K562 (cell line): ENCODE measurements around the gene TAF1L. TPM values are rescaled to one million over a fixed set of nuclear protein-coding genes. Genes with fewer than 3 reads are reported as not detected.

Experiments used
- AFF4 ChIP-seq: sonication (generic); formaldehyde crosslinking; IDR thresholded peaks from 2 replicates; pipeline ENCODE4 v1.8.0; 2023; ENCODE audit warnings: mild to moderate bottlenecking, missing genetic modification reagents
- ELK3 ChIP-seq: fragments of 450-650 bp; formaldehyde crosslinking; IDR thresholded peaks from 2 replicates; pipeline ENCODE4 v1.4.0; 2020; ENCODE audit warnings: mild to moderate bottlenecking
- HDAC3 ChIP-seq: fragments of 450-650 bp; IDR thresholded peaks from 2 replicates; pipeline ENCODE4 v1.6.1; 2018; ENCODE audit warnings: borderline replicate concordance, mild to moderate bottlenecking, moderate library complexity; ENCODE audit not compliant: partially characterized antibody
- PREB ChIP-seq: sonication (generic); formaldehyde crosslinking; IDR thresholded peaks from 2 replicates; pipeline ENCODE4 v1.8.1; 2023; ENCODE audit warnings: mild to moderate bottlenecking, missing genetic modification reagents
- RFX7 ChIP-seq: fragments of 250-450 bp; sonication (Bioruptor Pico); IDR thresholded peaks from 2 replicates; pipeline ENCODE4 v1.5.1; 2021; ENCODE audit warnings: mild to moderate bottlenecking
- ZFX ChIP-seq: sonication (generic); formaldehyde crosslinking; IDR thresholded peaks from 2 replicates; pipeline ENCODE4 v1.8.0; 2022; ENCODE audit warnings: mild to moderate bottlenecking, missing genetic modification reagents, moderate library complexity
- polyA plus RNA-seq, 8 experiments: library from polyadenylated mRNA; depleted of rRNA in 4 of 8; stranded (reverse) in 5 of 8; unstranded in 3 of 8; fragments of >200 nt; fragmentation: Nextera tagmentation in 2 of 8; fragmentation: Illumina TruSeq in 1 of 8; extraction: Ambion mirVana in 2 of 8; extraction: Trizol in 1 of 8; gene quantifications; 2 replicates each; pipeline versions ENCODE4 v1.2.1 to v1.2.3, GENCODE V29; 2011 to 2014; ENCODE audit warnings: inconsistent platforms in 1 of 8, missing spikeins in 1 of 8
- total RNA-seq, 7 experiments: library from RNA; depleted of rRNA in 6 of 7; stranded (reverse); fragments of >200 nt in 6 of 7; fragmentation: Illumina TruSeq in 2 of 7; extraction: Trizol in 2 of 7; gene quantifications; 2 replicates each; pipeline versions ENCODE4 v1.2.1 to v1.2.3, GENCODE V29; 2011 to 2021; ENCODE audit warnings: low replicate concordance in 1 of 7

The TAF1L gene
- total and polyA plus RNA-seq, 9 of the 15 experiments (the other 6 are each of a cell fraction or from before 2014, with no cell fraction given): 0.01 to 0.04 (median 0.03) TPM; not detected in 3

DNA sequence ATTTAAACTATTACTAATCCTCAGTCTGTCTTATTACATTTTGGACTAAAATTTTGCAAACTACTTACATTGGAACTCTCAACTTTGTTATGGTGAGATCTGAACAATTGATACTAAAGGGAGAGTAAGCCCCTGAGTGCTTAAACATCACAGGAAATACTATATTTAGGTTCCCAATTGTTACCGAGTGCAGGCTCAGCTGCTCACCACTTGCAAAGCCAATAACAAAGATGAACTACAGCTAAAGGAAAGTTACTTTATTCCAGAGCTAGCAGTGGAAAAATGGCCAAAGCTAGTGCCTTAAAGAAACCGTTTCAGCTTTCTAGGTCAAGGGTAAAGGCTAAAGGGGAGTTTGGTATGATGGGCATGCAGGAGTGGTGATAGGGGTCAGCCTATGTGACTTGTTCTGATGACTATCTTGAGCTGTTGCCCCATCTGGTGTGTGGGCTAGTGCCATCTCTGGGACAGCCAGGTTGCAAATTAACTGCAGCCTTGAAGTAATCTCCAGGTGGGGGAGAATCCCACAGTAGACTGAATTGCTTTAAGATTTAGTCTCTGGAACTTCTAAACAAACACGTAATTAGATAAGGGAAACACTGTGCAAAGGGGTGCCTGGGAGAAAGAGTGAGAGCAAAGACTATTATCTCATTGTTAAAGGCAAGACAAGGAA, 54.7 kb downstream of the TAF1L start (continued):
- TF ChIP-seq AFF4 (CRISPR knock-in tag) (no peak), HDAC3 (no peak), PREB (CRISPR knock-in tag) (no peak), ZFX (CRISPR knock-in tag) (no peak), ELK3 (CRISPR knock-in tag) (no peak), RFX7 (CRISPR knock-in tag) (no peak)
- TF ChIP-seq, all 486 proteins: peak for 0
